GM12891 (cell line): ENCODE measurements around the gene TIAM2.

Source experiments
- PAX5 ChIP-seq: IDR thresholded peaks from 2 replicates; pipeline ENCODE4 v1.6.1; 2011; ENCODE audit warnings: low read length, moderate library complexity, mild to moderate bottlenecking; ENCODE audit not compliant: insufficient read depth, severe bottlenecking
- POLR2A ChIP-seq: IDR thresholded peaks from 2 replicates; pipeline ENCODE4 v1.6.1; 2011; ENCODE audit warnings: low read depth, low read length, control low read depth
- POLR2AphosphoS5 ChIP-seq: IDR thresholded peaks from 2 replicates; pipeline ENCODE4 v1.6.1; 2011; ENCODE audit warnings: low read depth, low read length, control low read depth
- POU2F2 ChIP-seq: IDR thresholded peaks from 2 replicates; pipeline ENCODE4 v1.6.1; 2011; ENCODE audit warnings: low read depth, mild to moderate bottlenecking, control low read depth, low read length, moderate library complexity
- SPI1 ChIP-seq: IDR thresholded peaks from 2 replicates; pipeline ENCODE4 v1.6.1; 2011; ENCODE audit warnings: low read depth, low read length, control low read depth
- TAF1 ChIP-seq: IDR thresholded peaks from 2 replicates; pipeline ENCODE4 v1.6.1; 2011; ENCODE audit warnings: low read depth, low read length, control low read depth

- no peak for TF ChIP-seq POLR2A
- TF ChIP-seq POLR2AphosphoS5 = no peak
- TF ChIP-seq TAF1 = no peak
- no peak for TF ChIP-seq SPI1
- no peak for TF ChIP-seq PAX5
- TF ChIP-seq POU2F2 = no peak
Observed at GRCh38 chr6:155245193-155245592, 250.1 kb downstream of the TIAM2 start.
